CD14-positive monocyte (primary cell): ENCODE measurements around the gene GTF2H4. TPM values are rescaled to one million over a fixed set of nuclear protein-coding genes. Genes with fewer than 3 reads are reported as not detected.

Source experiments
- DNase-seq, 3 donors: peaks; one replicate each; pipeline ENCODE4 v3.0.0-alpha.2; 2011 to 2022
- H2AFZ ChIP-seq: 2 replicates; pipeline ENCODE4 v1.6.0; 2012; ENCODE audit warnings: mild to moderate bottlenecking, low read depth, low read length, inconsistent platforms; ENCODE audit not compliant: insufficient read depth, poor library complexity, severe bottlenecking
- H3K27ac ChIP-seq, 2 donors: 1 replicate in 1 of 2; 2 replicates in 1 of 2; pipeline ENCODE4 v1.5.1; 2012 to 2013; ENCODE audit warnings: low read length in 2 of 2, control low read depth in 1 of 2, inconsistent platforms in 1 of 2, low read depth in 1 of 2, mild to moderate bottlenecking in 1 of 2
- H3K27me3 ChIP-seq, 2 donors: one replicate each; pipeline versions ENCODE4 v1.6.0 to v1.6.1; 2011 to 2013; ENCODE audit warnings: low read length in 2 of 2; ENCODE audit not compliant: control insufficient read depth in 2 of 2, insufficient read depth in 2 of 2
- H3K36me3 ChIP-seq, 2 donors: replicated peaks in 1 of 2; 1 replicate in 1 of 2; 2 replicates in 1 of 2; pipeline versions ENCODE4 v1.5.1 to v1.6.1; 2012 to 2013; ENCODE audit warnings: low read length in 2 of 2, control low read depth in 1 of 2, inconsistent platforms in 1 of 2, mild to moderate bottlenecking in 1 of 2; ENCODE audit not compliant: insufficient read depth in 2 of 2, control insufficient read depth in 1 of 2
- H3K4me1 ChIP-seq, 2 donors: 1 replicate in 1 of 2; 2 replicates in 1 of 2; pipeline versions ENCODE4 v1.5.1 to v1.6.1; 2012 to 2013; ENCODE audit warnings: low read length in 2 of 2, control low read depth in 1 of 2, inconsistent platforms in 1 of 2, mild to moderate bottlenecking in 1 of 2, moderate library complexity in 1 of 2; ENCODE audit not compliant: insufficient read depth in 2 of 2, control insufficient read depth in 1 of 2
- H3K4me2 ChIP-seq: replicated peaks from 2 replicates; pipeline ENCODE3; 2012; ENCODE audit warnings: low read length, moderate library complexity, mild to moderate bottlenecking; ENCODE audit not compliant: poor library complexity, severe bottlenecking; ENCODE audit errors: extremely low read depth
- H3K4me3 ChIP-seq, 3 experiments: fragments of 200-600 bp in 1 of 3; sonication (generic) in 1 of 3; replicated peaks in 1 of 3; 1 replicate in 2 of 3; 2 replicates in 1 of 3; pipeline ENCODE4 v1.5.1; 2011 to 2013; ENCODE audit warnings: low read length in 3 of 3, mild to moderate bottlenecking in 3 of 3, control low read depth in 2 of 3, low read depth in 2 of 3, inconsistent platforms in 1 of 3, moderate library complexity in 1 of 3
- H3K79me2 ChIP-seq: 2 replicates; pipeline ENCODE4 v1.6.0; 2012; ENCODE audit warnings: mild to moderate bottlenecking, control low read depth, inconsistent platforms, low read length, moderate library complexity; ENCODE audit not compliant: insufficient read depth
- H3K9ac ChIP-seq: 2 replicates; pipeline ENCODE4 v1.6.0; 2017; ENCODE audit warnings: low read length, mild to moderate bottlenecking; ENCODE audit not compliant: insufficient read depth, poor library complexity, severe bottlenecking
- H3K9me3 ChIP-seq, 2 donors: replicated peaks in 1 of 2; 1 replicate in 1 of 2; 2 replicates in 1 of 2; pipeline versions ENCODE4 v1.5.1 to v1.6.1; 2012 to 2013; ENCODE audit warnings: low read length in 2 of 2, control low read depth in 1 of 2; ENCODE audit not compliant: control insufficient read depth in 1 of 2, insufficient read depth in 1 of 2
- H4K20me1 ChIP-seq: 2 replicates; pipeline ENCODE4 v1.6.0; 2012; ENCODE audit warnings: mild to moderate bottlenecking, low read length, control low read depth, moderate library complexity; ENCODE audit not compliant: insufficient read depth
- H3K27ac Mint-ChIP-seq, 7 donors: one replicate each; pipeline ENCODE4 v1.8.0; 2020; ENCODE audit warnings: mild to moderate bottlenecking in 7 of 7, mixed read lengths in 7 of 7, moderate library complexity in 6 of 7, inconsistent platforms in 2 of 7
- H3K27me3 Mint-ChIP-seq, 3 donors: one replicate each; pipeline ENCODE4 v1.8.0; 2021 to 2022; ENCODE audit warnings: low read depth in 3 of 3, mild to moderate bottlenecking in 3 of 3, mixed read lengths in 3 of 3, moderate library complexity in 3 of 3, inconsistent platforms in 1 of 3
- H3K36me3 Mint-ChIP-seq, 2 donors: one replicate each; pipeline ENCODE4 v1.8.0; 2020; ENCODE audit warnings: mixed read lengths in 2 of 2, inconsistent platforms in 1 of 2, mild to moderate bottlenecking in 1 of 2
- H3K4me1 Mint-ChIP-seq: one replicate; pipeline ENCODE4 v1.8.0; 2020; ENCODE audit warnings: mild to moderate bottlenecking, mixed read lengths
- H3K4me3 Mint-ChIP-seq, 2 donors: one replicate each; pipeline ENCODE4 v1.8.0; 2020; ENCODE audit warnings: mild to moderate bottlenecking in 2 of 2, mixed read lengths in 2 of 2, moderate library complexity in 1 of 2
- H3K9me3 Mint-ChIP-seq, 7 donors: one replicate each; pipeline ENCODE4 v1.8.0; 2020 to 2022; ENCODE audit warnings: mixed read lengths in 7 of 7, mild to moderate bottlenecking in 6 of 7, moderate library complexity in 6 of 7, inconsistent platforms in 2 of 7
- CTCF ChIP-seq: fragments of 200-600 bp; IDR thresholded peaks from one replicate; pipeline ENCODE4 v1.8.0; 2022; ENCODE audit warnings: antibody characterized with exemption, mild to moderate bottlenecking
- WGBS: methylation state at CpG from one replicate; pipeline ENCODE4 v1.1.5; 2013; ENCODE audit warnings: missing lambda C conversion rate; ENCODE audit not compliant: insufficient coverage; 5-methylcytosine and 5-hydroxymethylcytosine counted together
- intact Hi-C, 2 donors: fragments of 100-400 bp; cut with micrococcal nuclease; formaldehyde crosslinking; loops; one replicate each; pipeline versions ENCODE4 v1.15.0 to v1.15.1; 2023
- polyA plus RNA-seq, 3 donors: library from polyadenylated mRNA; depleted of rRNA in 1 of 3; unstranded in 2 of 3; stranded (reverse) in 1 of 3; fragments of 300-500 nt in 2 of 3; fragments of >200 nt in 1 of 3; fragmentation: Illumina TruSeq in 2 of 3; gene quantifications; 1 replicate in 2 of 3; 2 replicates in 1 of 3; pipeline ENCODE4 v1.2.3, GENCODE V29; 2012 to 2021

Gene GTF2H4
- polyA plus RNA-seq, 3 donors = 3.6 to 14.5 (median 6.0) TPM

- Mint-ChIP-seq H3K9me3 (no peaks in the 10 kb centered on the region), H3K27me3 (no peaks in the 10 kb centered on the region), H3K27ac (peak within 1 kb of the TSS; percentile 61 to 88 (median 84)), H3K4me3 (peak within 1 kb of the TSS; percentile 94 to 96), H3K4me1 (peaks cover 24% of the 10 kb centered on the region), H3K36me3 (peaks cover 52 to 60% of the 10 kb centered on the region in 2 donors)
- peaks cover 15 to 26% of the 10 kb centered on the region in 2 donors for H3K4me1 ChIP-seq
- peak within 1 kb of the TSS; percentile 98 for H3K4me2 ChIP-seq
- no peaks in the 10 kb centered on the region for H4K20me1 ChIP-seq
- peaks cover 36 to 62% of the 10 kb centered on the region in 2 donors for H3K36me3 ChIP-seq
- peak within 1 kb of the TSS; percentile 11 to 76 for H3K27ac ChIP-seq
- H3K79me2 ChIP-seq = peaks cover 3% of the 10 kb centered on the region
- intact Hi-C loops = loop anchor here in 1 of 2 donors (10.0 kb wide), 1 partner anchor 171 kb away; no protein-coding TSS in a partner anchor
- peak; percentile 80 to 83 (median 82) for DNase-seq
- peak within 1 kb of the TSS; percentile 74 for H3K9ac ChIP-seq
- peak within 1 kb of the TSS; percentile 96 for H2AFZ ChIP-seq
- no peaks in the 10 kb centered on the region for H3K27me3 ChIP-seq
- H3K9me3 ChIP-seq = no peaks in the 10 kb centered on the region
- peak within 1 kb of the TSS; percentile 62 to 90 (median 64) for H3K4me3 ChIP-seq
- 0% methylated on average over 49 of the region's 52 CpGs for WGBS
- no peak for TF ChIP-seq CTCF
Observed at GRCh38 chr6:30914076-30914853, 6.3 kb downstream of the GTF2H4 start, which contains the start of gene VARS2. Gene VARS2 (plus strand): TSS chr6:30914238. CDS start chr6:30914837, 599 bp downstream.

GRCh38 chr6:30914854-30915590, 7.0 kb downstream of the GTF2H4 start:
- no peaks in the 10 kb centered on the region for H3K27me3 ChIP-seq
- TF ChIP-seq CTCF = no peak
- peaks cover 15 to 26% of the 10 kb centered on the region in 2 donors for H3K4me1 ChIP-seq
- no peaks in the 10 kb centered on the region for H3K79me2 ChIP-seq
- no peaks in the 10 kb centered on the region for H3K9me3 ChIP-seq
- H3K4me2 ChIP-seq = peak overlapping the region; percentile 98
- H2AFZ ChIP-seq = peak overlapping the region; percentile 96
- Mint-ChIP-seq H3K4me3 (peak overlapping the region; percentile 94 to 96), H3K9me3 (no peaks in the 10 kb centered on the region), H3K27me3 (no peaks in the 10 kb centered on the region), H3K27ac (peak overlapping the region in 4 of 7 donors; percentile 30 to 87 (median 76)), H3K4me1 (peaks cover 24% of the 10 kb centered on the region), H3K36me3 (peaks cover 59 to 65% of the 10 kb centered on the region in 2 donors)
- intact Hi-C loops = loop anchor here in 1 of 2 donors (10.0 kb wide), 1 partner anchor 170 kb away; no protein-coding TSS in a partner anchor
- H3K36me3 ChIP-seq = peaks cover 40 to 65% of the 10 kb centered on the region in 2 donors
- H3K4me3 ChIP-seq = peak overlapping the region; percentile 62 to 90 (median 64)
- peak overlapping the region; percentile 74 for H3K9ac ChIP-seq
- 58% methylated on average over 5 of the region's 17 CpGs for WGBS
- H4K20me1 ChIP-seq = no peaks in the 10 kb centered on the region
- no peak for DNase-seq
- H3K27ac ChIP-seq = peak overlapping the region in 1 of 2 donors; percentile 76
